ENCODE data around the gene TOMM5.

Gene TOMM5

DNA sequence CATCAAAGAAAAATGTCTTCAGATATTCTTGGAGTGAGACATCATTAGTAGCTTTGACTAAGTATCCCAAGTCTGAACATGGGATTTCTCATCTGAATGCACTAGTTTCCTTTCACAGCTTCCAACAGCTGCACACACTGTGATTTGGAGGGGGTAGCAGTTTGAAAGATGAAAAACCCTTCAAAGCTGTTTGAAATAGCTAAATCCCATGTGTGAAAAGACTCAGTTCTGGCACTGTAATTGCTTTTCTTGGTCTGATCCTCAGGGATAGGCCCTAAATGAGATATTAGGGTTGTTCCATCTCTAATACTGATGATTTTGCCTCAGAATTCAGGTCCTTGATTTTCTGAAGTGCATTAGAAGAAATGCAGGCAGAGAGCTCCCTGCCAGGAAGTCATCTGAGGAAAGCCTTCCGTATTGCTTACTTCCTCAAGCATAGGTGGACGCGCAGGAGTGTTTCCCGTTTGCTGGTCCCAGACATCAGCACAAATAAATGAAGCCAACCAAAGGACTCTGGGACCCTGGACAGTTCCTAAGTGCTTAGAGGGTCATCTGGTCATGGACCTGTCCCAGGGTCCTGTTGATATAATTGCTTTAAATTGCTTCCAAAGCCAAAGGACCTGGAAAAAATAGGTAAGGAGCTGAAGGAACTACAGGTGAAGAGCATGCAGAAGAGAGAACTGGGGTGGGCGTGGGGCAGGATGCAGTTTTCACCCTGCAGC lies 32.8 kb upstream of the TOMM5 start:
- Histone ChIP-seq H3K27me3 (ENCODE audit: control insufficient read depth in 1 of 2, insufficient read depth in 2 of 2, low read length in 2 of 2) (peaks cover 0 to 3% of the 10 kb centered on the region in 2 donors), H3K9me3 (ENCODE audit: control insufficient read depth in 2 of 2, low read length in 2 of 2) (no peaks in the 10 kb centered on the region), H3K9ac (ENCODE audit: low read length in 2 of 2) (no peak overlapping the region), H3K36me3 (ENCODE audit: control insufficient read depth in 2 of 2, insufficient read depth in 2 of 2, low read length in 2 of 2) (no peaks in the 10 kb centered on the region), H3K27ac (ENCODE audit: low read length) (no peak overlapping the region), H3K4me3 (ENCODE audit: low read length in 2 of 2) (no peak overlapping the region), H3K4me1 (ENCODE audit: control insufficient read depth, insufficient read depth, low read length) (no peaks in the 10 kb centered on the region)

DNA sequence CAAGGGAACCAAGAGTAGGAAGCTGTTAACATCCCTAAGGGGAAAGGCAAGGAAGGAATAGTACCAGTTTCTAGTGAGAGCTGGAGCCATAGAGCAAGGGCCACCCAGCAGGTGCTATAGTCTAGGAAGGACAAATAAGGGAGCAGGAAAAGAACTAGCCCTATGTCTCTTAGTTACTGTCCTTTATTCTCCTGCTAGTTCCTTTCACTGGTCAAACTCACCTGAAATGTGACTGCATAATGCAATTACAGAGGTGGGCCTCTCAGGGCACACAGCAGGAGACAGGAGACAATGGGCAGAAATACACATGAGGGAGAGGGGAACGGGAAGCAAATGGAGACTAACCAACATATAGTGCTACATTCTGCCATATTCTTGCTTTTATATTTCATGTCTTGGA lies 31.7 kb upstream of the TOMM5 start:
- H3K36me3 ChIP-seq (ENCODE audit: control insufficient read depth in 2 of 2, insufficient read depth in 2 of 2, low read length in 2 of 2), result no peaks in the 10 kb centered on the region
- no peak overlapping the region for H3K27ac ChIP-seq (ENCODE audit: low read length)
- H3K4me3 ChIP-seq (ENCODE audit: low read length in 2 of 2), result no peak overlapping the region
- peaks cover 0 to 3% of the 10 kb centered on the region in 2 donors for H3K27me3 ChIP-seq (ENCODE audit: control insufficient read depth in 1 of 2, insufficient read depth in 2 of 2, low read length in 2 of 2)
- no peak overlapping the region for H3K9ac ChIP-seq (ENCODE audit: low read length in 2 of 2)
- no peaks in the 10 kb centered on the region for H3K4me1 ChIP-seq (ENCODE audit: control insufficient read depth, insufficient read depth, low read length)
- H3K9me3 ChIP-seq (ENCODE audit: control insufficient read depth in 2 of 2, low read length in 2 of 2), result no peaks in the 10 kb centered on the region

DNA sequence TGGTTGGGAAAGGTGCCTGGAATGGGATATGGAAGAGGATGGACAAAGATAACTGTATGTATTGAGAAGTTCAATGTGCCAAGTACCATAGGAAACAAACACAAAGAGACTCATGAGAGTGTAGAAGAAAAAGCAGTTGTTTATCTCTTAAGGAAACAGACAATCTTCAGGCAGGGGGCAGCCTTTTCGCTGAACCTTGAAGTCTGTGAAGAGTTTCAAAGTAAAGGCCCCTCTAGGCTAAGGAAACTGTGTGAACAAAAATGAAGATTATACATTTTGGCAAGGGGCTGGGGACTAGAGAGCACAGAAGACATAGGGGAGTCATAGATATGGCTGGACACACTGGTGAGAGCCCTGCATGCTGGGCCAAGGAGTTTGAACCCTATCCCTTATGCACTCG lies 30.9 kb upstream of the TOMM5 start:
- Histone ChIP-seq H3K27me3 (ENCODE audit: control insufficient read depth in 1 of 2, insufficient read depth in 2 of 2, low read length in 2 of 2) (peaks cover 0 to 3% of the 10 kb centered on the region in 2 donors), H3K36me3 (ENCODE audit: control insufficient read depth in 2 of 2, insufficient read depth in 2 of 2, low read length in 2 of 2) (no peaks in the 10 kb centered on the region), H3K27ac (ENCODE audit: low read length) (no peak overlapping the region), H3K4me3 (ENCODE audit: low read length in 2 of 2) (no peak overlapping the region), H3K4me1 (ENCODE audit: control insufficient read depth, insufficient read depth, low read length) (no peaks in the 10 kb centered on the region), H3K9me3 (ENCODE audit: control insufficient read depth in 2 of 2, low read length in 2 of 2) (no peaks in the 10 kb centered on the region), H3K9ac (ENCODE audit: low read length in 2 of 2) (no peak overlapping the region)

DNA sequence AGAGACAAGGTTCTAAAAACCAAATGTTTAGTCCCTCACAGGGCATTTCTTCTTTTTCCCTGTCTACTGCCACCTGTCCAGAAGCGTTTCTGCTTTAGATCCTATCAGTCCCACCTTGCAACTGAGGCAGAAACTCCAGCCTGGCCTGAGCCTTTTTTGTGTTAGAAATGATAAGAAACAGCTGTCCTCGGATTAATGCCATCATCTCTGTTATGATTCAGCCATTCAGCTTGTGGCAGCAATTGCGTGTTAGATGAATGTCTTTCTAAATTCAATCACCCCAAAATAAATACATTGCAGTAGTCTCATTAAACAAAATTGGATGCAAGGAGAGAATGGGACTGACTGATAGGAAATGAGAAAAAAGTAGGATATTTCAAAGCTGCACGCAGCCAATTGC lies 30.1 kb upstream of the TOMM5 start:
- H3K27me3 ChIP-seq (ENCODE audit: control insufficient read depth in 1 of 2, insufficient read depth in 2 of 2, low read length in 2 of 2), result peaks cover 0 to 3% of the 10 kb centered on the region in 2 donors
- no peaks in the 10 kb centered on the region for H3K9me3 ChIP-seq (ENCODE audit: control insufficient read depth in 2 of 2, low read length in 2 of 2)
- no peak overlapping the region for H3K4me3 ChIP-seq (ENCODE audit: low read length in 2 of 2)
- no peaks in the 10 kb centered on the region for H3K36me3 ChIP-seq (ENCODE audit: control insufficient read depth in 2 of 2, insufficient read depth in 2 of 2, low read length in 2 of 2)
- no peaks in the 10 kb centered on the region for H3K4me1 ChIP-seq (ENCODE audit: control insufficient read depth, insufficient read depth, low read length)
- no peak overlapping the region for H3K9ac ChIP-seq (ENCODE audit: low read length in 2 of 2)
- no peak overlapping the region for H3K27ac ChIP-seq (ENCODE audit: low read length)

DNA sequence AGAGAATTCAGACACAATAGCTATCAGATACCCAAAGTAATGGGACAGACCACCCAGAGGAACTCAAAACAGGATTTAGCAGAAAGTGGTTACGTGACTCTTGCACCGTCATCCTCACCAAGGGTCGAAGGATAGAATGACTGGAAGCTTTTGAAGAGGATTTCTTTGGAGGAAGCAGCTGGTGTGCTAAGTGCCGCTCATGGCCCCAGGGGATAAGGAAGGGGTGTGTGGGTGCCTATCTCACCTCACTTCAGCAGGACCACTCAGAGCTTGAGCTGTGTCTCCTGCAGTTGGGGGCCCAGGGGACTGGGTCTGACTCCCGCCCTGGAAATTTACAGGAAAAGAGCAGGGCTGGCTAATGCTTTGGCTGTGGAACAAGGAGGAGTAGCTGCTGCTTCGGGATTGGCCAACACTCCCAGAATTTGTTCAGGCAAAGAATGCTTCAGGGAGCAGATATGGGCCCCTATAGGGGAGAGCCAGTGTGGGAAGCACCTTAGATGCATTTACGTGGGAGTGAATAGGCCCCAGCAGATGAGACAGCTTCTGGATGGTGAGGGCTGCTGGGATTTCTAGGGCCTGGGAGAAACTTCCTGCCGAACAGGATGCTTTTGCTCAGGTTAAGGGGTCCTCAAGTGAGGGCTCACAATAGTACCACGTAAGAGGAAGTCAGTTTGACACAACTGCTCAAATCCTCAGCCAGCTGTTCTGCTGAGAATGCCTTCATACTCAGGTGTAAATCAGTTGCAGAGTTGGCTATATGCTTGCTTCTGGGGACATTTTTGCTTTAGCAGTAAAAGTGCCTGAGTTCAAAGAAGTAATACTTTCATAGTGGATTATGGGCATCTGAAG lies 29.1 kb upstream of the TOMM5 start:
- peaks cover 0 to 3% of the 10 kb centered on the region in 2 donors for H3K27me3 ChIP-seq (ENCODE audit: control insufficient read depth in 1 of 2, insufficient read depth in 2 of 2, low read length in 2 of 2)
- H3K4me1 ChIP-seq (ENCODE audit: control insufficient read depth, insufficient read depth, low read length), result no peaks in the 10 kb centered on the region
- no peak overlapping the region for H3K9ac ChIP-seq (ENCODE audit: low read length in 2 of 2)
- no peaks in the 10 kb centered on the region for H3K9me3 ChIP-seq (ENCODE audit: control insufficient read depth in 2 of 2, low read length in 2 of 2)
- H3K4me3 ChIP-seq (ENCODE audit: low read length in 2 of 2), result no peak overlapping the region
- no peaks in the 10 kb centered on the region for H3K36me3 ChIP-seq (ENCODE audit: control insufficient read depth in 2 of 2, insufficient read depth in 2 of 2, low read length in 2 of 2)
- no peak overlapping the region for H3K27ac ChIP-seq (ENCODE audit: low read length)

DNA sequence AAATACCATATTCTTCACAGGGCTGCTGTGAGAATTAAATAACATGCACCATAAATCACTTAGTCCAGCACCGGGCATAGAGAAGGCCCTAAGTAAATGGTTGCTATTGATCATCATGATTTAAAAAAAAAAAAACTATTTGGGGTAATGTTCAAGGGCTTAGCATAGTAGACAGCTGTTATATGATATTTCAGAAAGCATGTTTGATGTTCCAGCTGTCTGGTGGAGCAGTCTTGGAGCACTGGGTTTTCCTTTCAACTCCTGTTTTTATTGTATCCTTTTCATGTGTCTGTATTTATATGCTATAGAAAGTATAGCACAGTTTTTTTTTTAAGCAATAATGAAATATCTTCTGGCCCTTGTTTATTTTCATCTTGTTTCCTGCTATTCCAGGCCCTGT lies 28.0 kb upstream of the TOMM5 start:
- H3K27me3 ChIP-seq (ENCODE audit: control insufficient read depth in 1 of 2, insufficient read depth in 2 of 2, low read length in 2 of 2), result peaks cover 0 to 2% of the 10 kb centered on the region in 2 donors
- no peaks in the 10 kb centered on the region for H3K4me1 ChIP-seq (ENCODE audit: control insufficient read depth, insufficient read depth, low read length)
- no peaks in the 10 kb centered on the region for H3K9me3 ChIP-seq (ENCODE audit: control insufficient read depth in 2 of 2, low read length in 2 of 2)
- no peak overlapping the region for H3K9ac ChIP-seq (ENCODE audit: low read length in 2 of 2)
- no peak overlapping the region for H3K27ac ChIP-seq (ENCODE audit: low read length)
- H3K36me3 ChIP-seq (ENCODE audit: control insufficient read depth in 2 of 2, insufficient read depth in 2 of 2, low read length in 2 of 2), result no peaks in the 10 kb centered on the region
- no peak overlapping the region for H3K4me3 ChIP-seq (ENCODE audit: low read length in 2 of 2)

DNA sequence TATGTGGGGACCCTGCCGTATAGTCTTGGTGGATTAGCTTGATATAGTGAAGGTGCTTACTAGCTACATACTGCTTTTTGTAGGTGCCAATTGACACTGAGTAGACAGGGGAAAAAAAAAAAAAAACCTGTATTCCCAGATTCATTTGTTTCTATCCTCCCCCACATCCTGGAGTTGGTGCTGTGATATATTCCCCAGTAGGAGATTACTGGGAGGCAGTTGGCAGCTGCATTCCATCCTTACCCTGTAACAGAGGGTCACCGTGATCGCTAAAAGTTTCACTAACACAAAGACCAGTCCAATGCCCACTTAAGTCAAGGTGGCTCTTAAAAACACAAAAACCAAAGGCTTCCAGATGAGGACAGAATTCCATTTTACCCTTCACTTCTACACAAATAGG lies 27.4 kb upstream of the TOMM5 start:
- no peaks in the 10 kb centered on the region for H3K9me3 ChIP-seq (ENCODE audit: control insufficient read depth in 2 of 2, low read length in 2 of 2)
- no peaks in the 10 kb centered on the region for H3K36me3 ChIP-seq (ENCODE audit: control insufficient read depth in 2 of 2, insufficient read depth in 2 of 2, low read length in 2 of 2)
- H3K27ac ChIP-seq (ENCODE audit: low read length), result no peak overlapping the region
- H3K4me3 ChIP-seq (ENCODE audit: low read length in 2 of 2), result no peak overlapping the region
- no peak overlapping the region for H3K9ac ChIP-seq (ENCODE audit: low read length in 2 of 2)
- no peaks in the 10 kb centered on the region for H3K4me1 ChIP-seq (ENCODE audit: control insufficient read depth, insufficient read depth, low read length)
- H3K27me3 ChIP-seq (ENCODE audit: control insufficient read depth in 1 of 2, insufficient read depth in 2 of 2, low read length in 2 of 2), result peaks cover 0 to 2% of the 10 kb centered on the region in 2 donors

DNA sequence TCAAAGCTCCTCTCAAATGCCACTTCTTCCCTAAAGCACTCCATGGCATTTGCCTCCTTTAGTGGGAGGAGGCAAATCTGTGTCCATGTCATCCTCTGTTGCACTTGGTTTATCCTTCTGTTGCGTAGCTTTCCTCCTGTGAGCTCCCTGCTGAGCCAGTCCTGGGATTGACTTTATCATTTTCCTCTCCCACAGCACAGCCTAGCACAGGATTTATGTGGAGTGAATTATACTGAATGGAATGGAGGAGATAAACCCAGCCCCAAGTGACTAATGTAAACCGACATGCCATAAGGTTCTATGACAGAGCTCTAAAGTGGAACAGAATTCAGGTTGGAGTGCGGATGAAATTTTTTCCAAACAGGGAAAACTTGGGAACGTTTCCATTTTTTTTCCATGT lies 26.4 kb upstream of the TOMM5 start:
- H3K9ac ChIP-seq (ENCODE audit: low read length in 2 of 2), result no peak overlapping the region
- peaks cover 0 to 2% of the 10 kb centered on the region in 2 donors for H3K27me3 ChIP-seq (ENCODE audit: control insufficient read depth in 1 of 2, insufficient read depth in 2 of 2, low read length in 2 of 2)
- no peaks in the 10 kb centered on the region for H3K36me3 ChIP-seq (ENCODE audit: control insufficient read depth in 2 of 2, insufficient read depth in 2 of 2, low read length in 2 of 2)
- no peaks in the 10 kb centered on the region for H3K9me3 ChIP-seq (ENCODE audit: control insufficient read depth in 2 of 2, low read length in 2 of 2)
- H3K4me1 ChIP-seq (ENCODE audit: control insufficient read depth, insufficient read depth, low read length), result no peaks in the 10 kb centered on the region
- no peak overlapping the region for H3K4me3 ChIP-seq (ENCODE audit: low read length in 2 of 2)
- H3K27ac ChIP-seq (ENCODE audit: low read length), result no peak overlapping the region

DNA sequence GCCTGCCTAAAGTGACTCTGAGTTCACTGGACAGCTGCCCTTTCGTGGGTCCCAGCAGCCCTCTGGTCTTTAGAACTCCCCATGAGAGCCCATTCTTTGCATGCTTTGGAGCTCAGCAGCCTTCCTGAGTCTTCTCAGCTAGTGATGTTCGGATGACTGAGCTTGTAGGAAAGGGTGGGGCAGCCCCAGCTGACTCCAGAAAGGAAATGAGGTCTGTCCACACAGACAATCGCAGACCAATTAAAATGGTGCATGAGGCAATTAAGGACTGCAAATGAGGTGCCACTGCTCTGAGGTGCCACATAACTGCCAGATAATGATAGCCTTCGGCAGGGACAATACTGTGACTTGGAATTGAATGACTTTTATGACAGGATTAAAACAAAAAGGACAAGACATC lies 25.4 kb upstream of the TOMM5 start:
- no peaks in the 10 kb centered on the region for H3K36me3 ChIP-seq (ENCODE audit: control insufficient read depth in 2 of 2, insufficient read depth in 2 of 2, low read length in 2 of 2)
- no peak overlapping the region for H3K4me3 ChIP-seq (ENCODE audit: low read length in 2 of 2)
- no peaks in the 10 kb centered on the region for H3K27me3 ChIP-seq (ENCODE audit: control insufficient read depth in 1 of 2, insufficient read depth in 2 of 2, low read length in 2 of 2)
- H3K4me1 ChIP-seq (ENCODE audit: control insufficient read depth, insufficient read depth, low read length), result no peaks in the 10 kb centered on the region
- H3K9me3 ChIP-seq (ENCODE audit: control insufficient read depth in 2 of 2, low read length in 2 of 2), result no peaks in the 10 kb centered on the region
- H3K9ac ChIP-seq (ENCODE audit: low read length in 2 of 2), result no peak overlapping the region
- H3K27ac ChIP-seq (ENCODE audit: low read length), result no peak overlapping the region

DNA sequence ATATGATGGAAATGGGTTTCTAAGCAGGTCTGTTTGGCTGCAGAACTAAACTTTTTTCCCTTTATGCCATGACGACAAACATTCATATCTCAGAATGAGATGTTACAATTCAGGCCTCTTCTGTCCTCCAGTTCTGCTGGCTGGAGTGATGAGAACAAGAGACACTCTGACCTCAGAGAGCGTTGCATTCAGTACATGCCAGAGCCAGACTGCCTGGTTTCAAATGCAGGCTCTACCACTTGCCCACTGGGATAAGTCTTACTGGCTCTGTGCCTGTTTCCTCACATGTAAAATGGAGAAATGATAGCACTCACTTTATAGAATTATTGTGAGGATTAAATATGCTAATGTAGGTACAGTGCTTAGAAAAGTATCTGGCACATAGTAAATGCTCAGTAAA lies 24.8 kb upstream of the TOMM5 start:
- Histone ChIP-seq H3K36me3 (ENCODE audit: control insufficient read depth in 2 of 2, insufficient read depth in 2 of 2, low read length in 2 of 2) (no peaks in the 10 kb centered on the region), H3K27me3 (ENCODE audit: control insufficient read depth in 1 of 2, insufficient read depth in 2 of 2, low read length in 2 of 2) (no peaks in the 10 kb centered on the region), H3K27ac (ENCODE audit: low read length) (no peak overlapping the region)

DNA sequence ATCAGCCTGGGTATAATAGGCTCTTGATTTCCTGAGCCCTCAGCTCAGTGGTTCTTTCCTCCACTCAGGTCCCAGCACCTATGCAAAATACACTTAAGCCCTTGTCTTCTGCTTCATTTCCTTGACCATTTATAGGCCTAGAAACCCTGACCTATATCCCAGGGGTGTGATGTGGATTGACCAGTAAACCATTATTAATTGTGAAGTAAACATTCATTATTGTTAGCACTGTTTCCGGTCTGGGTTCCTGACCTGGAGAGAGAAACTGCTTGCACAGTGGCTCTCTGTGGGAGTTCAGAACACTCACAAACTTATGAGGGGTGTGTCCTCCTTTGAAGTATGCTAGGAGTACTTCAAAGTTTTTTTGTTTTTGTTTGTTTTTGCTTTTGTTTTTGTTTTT lies 19.6 kb upstream of the TOMM5 start:
- Histone ChIP-seq H3K27me3 (ENCODE audit: control insufficient read depth in 1 of 2, insufficient read depth in 2 of 2, low read length in 2 of 2) (peaks cover 0 to 3% of the 10 kb centered on the region in 2 donors), H3K9ac (ENCODE audit: low read length in 2 of 2) (no peak overlapping the region), H3K4me3 (ENCODE audit: low read length in 2 of 2) (no peak overlapping the region), H3K9me3 (ENCODE audit: control insufficient read depth in 2 of 2, low read length in 2 of 2) (no peaks in the 10 kb centered on the region), H3K27ac (ENCODE audit: low read length) (no peak overlapping the region), H3K36me3 (ENCODE audit: control insufficient read depth in 2 of 2, insufficient read depth in 2 of 2, low read length in 2 of 2) (no peaks in the 10 kb centered on the region), H3K4me1 (ENCODE audit: control insufficient read depth, insufficient read depth, low read length) (no peaks in the 10 kb centered on the region)

More for the DNA sequence above, 24.8 kb upstream of the TOMM5 start:
- H3K9ac ChIP-seq (ENCODE audit: low read length in 2 of 2), result no peak overlapping the region
- no peaks in the 10 kb centered on the region for H3K4me1 ChIP-seq (ENCODE audit: control insufficient read depth, insufficient read depth, low read length)
- H3K9me3 ChIP-seq (ENCODE audit: control insufficient read depth in 2 of 2, low read length in 2 of 2), result no peaks in the 10 kb centered on the region
- H3K4me3 ChIP-seq (ENCODE audit: low read length in 2 of 2), result no peak overlapping the region
